SK-N-MC (cell line): ENCODE results near the gene CDKN1A.

Experiments
- EZH2 ChIP-seq: fragments of 200-600 bp; sonication (generic); IDR thresholded peaks from one replicate; pipeline ENCODE4 v1.6.1; 2017; ENCODE audit warnings: antibody characterized with exemption
- FOXP2 ChIP-seq: optimal IDR thresholded peaks from 2 replicates; pipeline ENCODE3; 2011; ENCODE audit warnings: mild to moderate bottlenecking, moderate library complexity; ENCODE audit not compliant: insufficient read depth; ENCODE audit errors: extremely low read length, control extremely low read depth
- POLR2AphosphoS5 ChIP-seq: IDR thresholded peaks from 2 replicates; pipeline ENCODE4 v1.6.1; 2012; ENCODE audit warnings: mild to moderate bottlenecking, low read depth, low read length, borderline replicate concordance

GRCh38 chr6:36683145-36683655, 4.7 kb downstream of the CDKN1A start:
- TF ChIP-seq POLR2AphosphoS5, result no peak
- TF ChIP-seq EZH2, result no peak
- no peak for TF ChIP-seq FOXP2
